GM13976 (cell line): Measurements from ENCODE around the gene MRAP.
A peak's percentile ranks its signal among the peaks of the same experiment; 100 is the strongest.
"Not testable (repeated sequence)": the region's sequence is repeated elsewhere in the genome, so short reads cannot be mapped to it uniquely, and the experiment has no call there.

ENCODE experiments used
- DNase-seq: peaks from one replicate; pipeline ENCODE4 v3.0.0; 2012; ENCODE audit warnings: low spot score
- in situ Hi-C: fragments of 300-500 bp; cut with MboI; formaldehyde crosslinking; loops from one replicate; pipeline ENCODE4 v1.12.0; 2022; ENCODE audit warnings: low sequenced_read_pairs, mixed read lengths, inconsistent platforms; ENCODE audit not compliant: unreplicated experiment
- TF ChIP-seq, protein P1 (sequence below): IDR thresholded peaks from 2 replicates; pipeline ENCODE4 v1.5.1; 2012; ENCODE audit warnings: borderline replicate concordance, mild to moderate bottlenecking; ENCODE audit not compliant: insufficient read depth; ENCODE audit errors: extremely low read depth, missing control alignments, control extremely low read depth

Gene MRAP

DNA sequence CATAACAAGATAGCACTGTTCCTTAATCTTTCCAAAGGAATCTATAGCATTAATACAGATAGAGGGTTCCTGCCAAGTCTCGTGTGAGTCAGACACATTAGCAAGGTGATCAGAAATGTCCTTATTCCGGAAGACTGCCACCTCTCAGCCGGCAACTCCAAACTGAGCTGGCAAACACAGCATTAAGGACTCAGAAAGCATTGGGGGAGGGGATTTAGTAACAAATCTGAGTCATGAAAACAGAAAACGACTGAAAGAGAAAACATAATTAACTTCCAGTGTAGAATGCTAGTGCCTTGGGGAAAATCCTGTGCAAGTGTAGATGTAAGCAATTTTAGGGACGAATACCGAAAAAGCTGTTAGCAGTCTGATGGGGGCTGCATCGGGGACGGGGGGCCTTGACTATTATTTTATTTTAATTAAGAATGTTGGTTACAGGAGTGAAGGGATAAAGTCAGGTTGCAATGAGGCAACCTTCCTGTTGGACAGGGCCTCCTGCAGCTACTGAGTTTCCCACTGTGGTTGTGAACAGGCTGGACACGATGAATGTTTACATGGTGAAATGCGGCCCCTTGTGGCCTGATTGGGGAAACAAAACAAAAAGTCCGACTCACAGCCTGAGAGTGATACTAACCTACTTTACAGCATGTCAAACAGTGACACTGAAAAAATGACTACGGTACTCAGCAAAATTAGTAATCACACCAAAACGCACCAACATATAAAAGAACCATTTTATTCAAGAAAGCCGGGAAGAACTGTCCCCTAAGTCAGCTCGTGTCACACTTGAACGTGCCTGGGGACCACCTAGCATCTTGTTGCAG lies 40.5 kb upstream of the MRAP start:
- TF ChIP-seq, protein P1, sequence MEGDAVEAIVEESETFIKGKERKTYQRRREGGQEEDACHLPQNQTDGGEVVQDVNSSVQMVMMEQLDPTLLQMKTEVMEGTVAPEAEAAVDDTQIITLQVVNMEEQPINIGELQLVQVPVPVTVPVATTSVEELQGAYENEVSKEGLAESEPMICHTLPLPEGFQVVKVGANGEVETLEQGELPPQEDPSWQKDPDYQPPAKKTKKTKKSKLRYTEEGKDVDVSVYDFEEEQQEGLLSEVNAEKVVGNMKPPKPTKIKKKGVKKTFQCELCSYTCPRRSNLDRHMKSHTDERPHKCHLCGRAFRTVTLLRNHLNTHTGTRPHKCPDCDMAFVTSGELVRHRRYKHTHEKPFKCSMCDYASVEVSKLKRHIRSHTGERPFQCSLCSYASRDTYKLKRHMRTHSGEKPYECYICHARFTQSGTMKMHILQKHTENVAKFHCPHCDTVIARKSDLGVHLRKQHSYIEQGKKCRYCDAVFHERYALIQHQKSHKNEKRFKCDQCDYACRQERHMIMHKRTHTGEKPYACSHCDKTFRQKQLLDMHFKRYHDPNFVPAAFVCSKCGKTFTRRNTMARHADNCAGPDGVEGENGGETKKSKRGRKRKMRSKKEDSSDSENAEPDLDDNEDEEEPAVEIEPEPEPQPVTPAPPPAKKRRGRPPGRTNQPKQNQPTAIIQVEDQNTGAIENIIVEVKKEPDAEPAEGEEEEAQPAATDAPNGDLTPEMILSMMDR = peak; percentile 60
- peak; percentile 77 for DNase-seq
- in situ Hi-C loops = loop anchor here (10.0 to 25.0 kb wide), 2 partner anchors 393 to 471 kb away; no protein-coding TSS in a partner anchor

DNA sequence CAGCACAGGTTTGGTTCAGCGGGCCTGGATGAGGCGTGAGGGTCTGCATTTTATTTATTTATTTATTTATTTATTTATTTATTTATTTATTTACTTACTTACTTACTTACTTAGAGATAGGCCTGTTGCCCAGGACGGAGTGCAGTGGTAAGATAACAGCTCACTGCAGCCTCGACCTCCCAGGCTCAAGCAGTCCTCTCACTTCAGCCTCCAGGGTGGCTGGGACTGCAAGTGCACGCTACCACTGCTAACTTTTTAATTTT lies 39.9 kb upstream of the MRAP start:
- in situ Hi-C loops = loop anchor here (10.0 to 25.0 kb wide), 2 partner anchors 394 to 471 kb away; no protein-coding TSS in a partner anchor
- not testable (repeated sequence) for DNase-seq

DNA sequence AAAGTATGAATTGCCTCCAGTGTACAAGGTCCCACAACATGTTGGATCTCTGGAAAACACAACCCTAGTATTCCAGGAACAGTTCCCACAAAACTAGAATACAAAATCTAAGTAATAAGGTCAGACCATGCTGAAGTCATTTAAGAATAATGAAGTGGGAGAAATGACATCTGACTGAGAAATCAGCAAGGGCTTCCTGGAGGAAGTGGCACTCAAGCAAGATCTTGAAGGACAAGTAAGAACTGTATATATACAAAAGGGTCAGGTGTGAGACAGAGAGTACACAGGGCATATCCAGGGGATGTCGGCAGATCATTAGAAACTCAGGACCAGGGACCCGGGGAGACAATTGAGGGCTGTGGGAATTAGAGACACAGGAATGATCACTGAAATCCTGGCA lies 38.5 kb upstream of the MRAP start:
- TF ChIP-seq, protein P1 = no peak
- in situ Hi-C loops = loop anchor here (25.0 kb wide), 1 partner anchor 473 kb away; no protein-coding TSS in a partner anchor
- no peak for DNase-seq

DNA sequence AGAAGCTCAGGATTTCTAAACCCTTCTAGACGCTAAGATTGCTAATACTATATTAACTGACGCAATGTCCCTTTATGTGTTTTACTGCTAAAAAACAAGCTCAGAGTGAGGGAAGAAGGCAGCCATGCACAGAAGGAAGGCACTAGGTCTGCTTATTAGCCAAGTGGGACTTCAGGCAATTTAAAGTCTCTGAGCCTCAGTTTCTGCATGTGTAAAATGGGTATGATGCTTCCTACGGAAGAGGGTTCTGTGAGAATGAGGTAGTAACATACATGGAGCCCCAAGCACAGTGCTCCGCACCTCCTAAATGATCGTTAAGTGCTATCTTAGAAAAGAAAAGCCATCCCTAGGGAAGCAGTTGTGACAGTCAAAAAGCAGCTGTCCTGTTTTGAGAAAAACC lies 36.7 kb upstream of the MRAP start:
- in situ Hi-C loops = loop anchor here (25.0 kb wide), 1 partner anchor 475 kb away; no protein-coding TSS in a partner anchor
- no peak for DNase-seq
- TF ChIP-seq, protein P1 = no peak

DNA sequence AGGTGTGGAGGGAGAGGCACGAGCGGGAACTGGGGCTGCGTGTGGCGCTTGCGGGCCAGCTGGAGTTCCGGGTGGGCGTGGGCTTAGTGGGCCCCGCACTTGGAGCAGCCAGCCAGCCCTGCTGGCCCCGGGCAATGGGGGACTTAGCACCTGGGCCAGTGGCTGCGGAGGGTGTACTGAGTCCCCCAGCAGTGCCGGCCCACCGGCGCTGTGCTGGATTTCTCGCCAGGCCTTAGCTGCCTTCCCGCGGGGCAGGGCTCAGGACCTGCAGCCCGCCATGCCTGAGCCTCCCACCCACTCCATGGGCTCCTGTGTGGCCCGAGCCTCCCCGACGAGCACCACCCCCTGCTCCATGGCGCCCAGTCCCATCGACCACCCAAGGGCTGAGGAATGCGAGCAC lies 33.3 kb upstream of the MRAP start:
- in situ Hi-C loops = loop anchor here (25.0 kb wide), 1 partner anchor 478 kb away; no protein-coding TSS in a partner anchor
- not testable (repeated sequence) for DNase-seq

DNA sequence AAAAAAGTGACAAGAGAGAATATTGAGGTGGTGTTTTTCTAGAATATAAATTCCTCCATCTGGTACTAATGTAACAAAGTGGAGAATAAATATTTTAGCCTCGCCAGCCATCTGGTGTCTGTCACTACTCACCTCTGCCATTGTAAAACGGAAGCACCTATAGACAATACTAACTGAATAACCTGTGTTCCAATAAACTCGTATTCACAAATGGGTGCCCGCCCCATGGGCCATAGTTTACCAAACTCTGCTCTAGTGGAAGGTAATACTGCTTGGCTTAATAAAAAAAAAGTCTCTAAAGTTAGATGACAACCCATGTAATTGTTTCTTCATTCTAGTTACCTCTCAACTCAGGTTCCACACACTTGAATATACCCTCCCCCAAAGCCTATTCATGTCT lies 27.9 kb upstream of the MRAP start:
- TF ChIP-seq, protein P1 = no peak
- DNase-seq = no peak
- in situ Hi-C loops = loop anchor here (25.0 kb wide), 1 partner anchor 483 kb away; no protein-coding TSS in a partner anchor

DNA sequence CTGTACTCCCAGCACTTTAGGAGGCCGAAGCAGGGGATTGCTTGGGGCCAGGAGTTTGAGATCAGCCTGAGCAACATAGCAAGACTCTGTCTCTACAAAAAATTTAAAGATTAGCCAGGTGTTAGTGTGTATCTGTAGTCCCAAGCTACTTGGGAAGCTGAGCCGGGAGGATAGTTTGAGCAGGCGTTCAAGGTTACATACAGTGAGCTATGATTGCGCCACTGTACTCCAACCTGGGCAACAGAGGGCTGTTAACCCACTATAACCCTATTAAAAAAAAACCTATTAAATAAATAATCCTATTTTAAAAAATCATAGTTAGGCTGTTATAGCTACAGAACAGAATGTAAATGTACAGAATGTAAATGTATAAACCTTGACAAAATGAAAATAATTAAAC lies 22.0 kb upstream of the MRAP start:
- TF ChIP-seq, protein P1 = no peak
- in situ Hi-C loops = no loop called here
- no peak for DNase-seq
